ENCODE data around the gene RASSF4. TPM values are rescaled to one million over a fixed set of nuclear protein-coding genes. Genes with fewer than 3 reads are reported as not detected.

Gene RASSF4
- total and polyA plus RNA-seq, 12 donors = 41.2 to 120 (median 79.9) TPM

GRCh38 chr10:44934416-44935200 is 25.0 kb upstream of the RASSF4 start:
- DNase-seq = peak; percentile 33 to 49
- Histone ChIP-seq H3K27ac (peak overlapping the region in 9 of 10 donors; percentile 41 to 76 (median 63)), H3K27me3 (no peaks in the 10 kb centered on the region), H3K4me1 (peaks cover 9 to 68% (median 43%) of the 10 kb centered on the region in 9 donors), H3K36me3 (no peaks in the 10 kb centered on the region), H3K9me3 (no peaks in the 10 kb centered on the region), H3K4me3 (no peak overlapping the region)
- WGBS, 2 donors = 64 to 68% methylated on average over 18 of the region's 18 CpGs
- ATAC-seq = peak in 3 of 8 donors; percentile 7 to 16 (median 16)
- intact Hi-C loops (cut with DNase I) = loop anchor here in 7 of 10 donors (1.0 to 10.0 kb wide), 8 partner anchors 38 to 300 kb away; partner anchors contain the start of genes DEPP1 (in 1 of the 7) and ZNF22 (in 1 of the 7)
- TF ChIP-seq CTCF (IDR thresholded peaks at IDR 0.05) = no peak

- ATAC-seq = peak; percentile 70 to 86 (median 75)
- WGBS, 2 donors = 49 to 55% methylated on average over 9 of the region's 9 CpGs
- Histone ChIP-seq H3K27ac (peak overlapping the region in 9 of 10 donors; percentile 41 to 76 (median 63)), H3K36me3 (no peaks in the 10 kb centered on the region), H3K9me3 (no peaks in the 10 kb centered on the region), H3K4me1 (peaks cover 9 to 76% (median 43%) of the 10 kb centered on the region in 9 donors), H3K4me3 (no peak overlapping the region), H3K27me3 (no peaks in the 10 kb centered on the region)
- intact Hi-C loops (cut with DNase I) = loop anchor here in 2 of 10 donors (5.0 to 10.0 kb wide), 4 partner anchors 37 to 299 kb away; partner anchors contain the start of gene ZNF22 (in 1 of the 2)
- peak in 1 of 9 donors; percentile 10 for TF ChIP-seq CTCF (IDR thresholded peaks at IDR 0.05)
- peak; percentile 67 to 70 for DNase-seq
Measured at GRCh38 chr10:44935201-44935965, 24.2 kb upstream of the RASSF4 start.

GRCh38 chr10:44935966-44936295 is 23.7 kb upstream of the RASSF4 start:
- DNase-seq = no peak
- Histone ChIP-seq H3K4me1 (peaks cover 9 to 76% (median 43%) of the 10 kb centered on the region in 9 donors), H3K4me3 (no peak overlapping the region), H3K27me3 (no peaks in the 10 kb centered on the region), H3K27ac (peak overlapping the region in 8 of 10 donors; percentile 22 to 76 (median 62)), H3K36me3 (no peaks in the 10 kb centered on the region), H3K9me3 (no peaks in the 10 kb centered on the region)
- intact Hi-C loops (cut with DNase I) = loop anchor here in 2 of 10 donors (5.0 to 10.0 kb wide), 4 partner anchors 36 to 299 kb away; partner anchors contain the start of gene ZNF22 (in 1 of the 2)
- ATAC-seq = peak in 1 of 8 donors; percentile 0
- no peak for TF ChIP-seq CTCF (IDR thresholded peaks at IDR 0.05)
- 30 to 40% methylated on average over 3 of the region's 3 CpGs for WGBS, 2 donors

Data from heart right ventricle (tissue), 16 donors.